Tongue (tissue), 2 donors: ENCODE results near the gene MED23. TPM values are rescaled to one million over a fixed set of nuclear protein-coding genes. Genes with fewer than 3 reads are reported as not detected.

Experiments used
- small RNA-seq: library from RNA; depleted of rRNA; stranded (forward); fragments of <200 nt; gene quantifications from one replicate; pipeline ENCODE3, GENCODE V24; 2014; ENCODE audit warnings: low replicate concordance
- total RNA-seq: library from RNA; depleted of rRNA; stranded (reverse); fragments of >200 nt; gene quantifications from one replicate; pipeline ENCODE4 v1.2.3, GENCODE V29; 2014

MED23 gene
- total RNA-seq, 1 donor from 2014 or later = 42.4 TPM

Small RNAs within 50 kb of the gene (small RNA-seq; reads per million reads assigned to genes)
- not detected for gene RNU4-18P

Other genes with a start within 250 kb of the MED23 start
- 0.92 TPM for gene ARG1, start 55.0 kb downstream of the MED23 start, total RNA-seq
- gene ENPP3, start 9.1 kb upstream of the MED23 start, total RNA-seq = 2.3 TPM
- gene OR2A4, start 73.2 kb upstream of the MED23 start, total RNA-seq = not detected
- gene CTAGE9, start 82.8 kb upstream of the MED23 start, total RNA-seq = not detected
- gene ENPP1, start 179.8 kb upstream of the MED23 start, total RNA-seq = 27.7 TPM